ENCODE data around the gene DYNC1H1. TPM values are rescaled to one million over a fixed set of nuclear protein-coding genes. Genes with fewer than 3 reads are reported as not detected.
A peak's percentile ranks its signal among the peaks of the same experiment; 100 is the strongest.

The DYNC1H1 gene
- total RNA-seq, 4 donors from 2014 or later, result 386 to 531 (median 472) TPM

- TF ChIP-seq CTCF (IDR thresholded peaks at IDR 0.05), result peak in 3 of 6 experiments; percentile 2 to 15 (median 5)
- TF ChIP-seq POLR2A (IDR thresholded peaks at IDR 0.05), result peak; percentile 98
- Histone ChIP-seq H3K4me3 (peak within 1 kb of the TSS; percentile 74 to 100 (median 95)), H3K27me3 (no peaks in the 10 kb centered on the region), H3K9me3 (no peaks in the 10 kb centered on the region), H3K36me3 (peaks cover 0 to 34% (median 0%) of the 10 kb centered on the region in 3 donors), H3K27ac (peak within 1 kb of the TSS; percentile 99 to 100 (median 100)), H3K4me1 (peaks cover 0 to 37% (median 11%) of the 10 kb centered on the region in 4 donors)
- peak; percentile 92 to 97 (median 97) for DNase-seq
Observed at GRCh38 chr14:102086972-102087761, 122.8 kb downstream of the DYNC1H1 start, which contains the start of gene HSP90AA1. HSP90AA1 (minus strand) TSS chr14:102087044; CDS start chr14:102086378, 666 bp downstream.

- H3K27me3 ChIP-seq, result no peaks in the 10 kb centered on the region
- no peak for DNase-seq
- peak overlapping the region; percentile 74 to 100 (median 95) for H3K4me3 ChIP-seq
- TF ChIP-seq POLR2A (IDR thresholded peaks at IDR 0.05) (no peak), CTCF (IDR thresholded peaks at IDR 0.05) (no peak)
- peak overlapping the region; percentile 99 to 100 (median 100) for H3K27ac ChIP-seq
- H3K4me1 ChIP-seq, result peaks cover 0 to 37% (median 11%) of the 10 kb centered on the region in 4 donors
- peaks cover 0 to 29% (median 0%) of the 10 kb centered on the region in 3 donors for H3K36me3 ChIP-seq
- H3K9me3 ChIP-seq, result no peaks in the 10 kb centered on the region
Observed at GRCh38 chr14:102087762-102088011, 123.3 kb downstream of the DYNC1H1 start.

GRCh38 chr14:102088012-102088792, 123.8 kb downstream of the DYNC1H1 start:
- peaks cover 0 to 24% (median 0%) of the 10 kb centered on the region in 3 donors for H3K36me3 ChIP-seq
- no peaks in the 10 kb centered on the region for H3K27me3 ChIP-seq
- H3K4me1 ChIP-seq, result peaks cover 0 to 35% (median 11%) of the 10 kb centered on the region in 4 donors
- no peak for TF ChIP-seq CTCF (IDR thresholded peaks at IDR 0.05)
- TF ChIP-seq POLR2A (IDR thresholded peaks at IDR 0.05), result no peak
- peak overlapping the region; percentile 99 to 100 (median 100) for H3K27ac ChIP-seq
- peak overlapping the region; percentile 74 to 100 (median 95) for H3K4me3 ChIP-seq
- no peaks in the 10 kb centered on the region for H3K9me3 ChIP-seq
- peak; percentile 59 to 76 (median 62) for DNase-seq

GRCh38 chr14:102089621-102090343, 125.4 kb downstream of the DYNC1H1 start:
- no peaks in the 10 kb centered on the region for H3K27me3 ChIP-seq
- peaks cover 0 to 8% (median 0%) of the 10 kb centered on the region in 3 donors for H3K36me3 ChIP-seq
- H3K4me1 ChIP-seq, result peaks cover 0 to 19% (median 7%) of the 10 kb centered on the region in 4 donors
- no peak overlapping the region for H3K27ac ChIP-seq
- no peak for TF ChIP-seq POLR2A (IDR thresholded peaks at IDR 0.05)
- H3K9me3 ChIP-seq, result no peaks in the 10 kb centered on the region
- no peak for DNase-seq
- H3K4me3 ChIP-seq, result no peak overlapping the region

GRCh38 chr14:102090713-102091112, 126.3 kb downstream of the DYNC1H1 start:
- no peak for DNase-seq
- Histone ChIP-seq H3K9me3 (no peaks in the 10 kb centered on the region), H3K36me3 (no peaks in the 10 kb centered on the region), H3K4me3 (no peak overlapping the region), H3K27ac (no peak overlapping the region), H3K27me3 (no peaks in the 10 kb centered on the region), H3K4me1 (peaks cover 0 to 10% (median 3%) of the 10 kb centered on the region in 4 donors)
- TF ChIP-seq POLR2A (IDR thresholded peaks at IDR 0.05), result no peak
- TF ChIP-seq CTCF (IDR thresholded peaks at IDR 0.05), result no peak
